ENCODE data around the gene FAM216A.
"Not testable (repeated sequence)": the region's sequence is repeated elsewhere in the genome, so short reads cannot be mapped to it uniquely, and the experiment has no call there.

Gene FAM216A

DNA sequence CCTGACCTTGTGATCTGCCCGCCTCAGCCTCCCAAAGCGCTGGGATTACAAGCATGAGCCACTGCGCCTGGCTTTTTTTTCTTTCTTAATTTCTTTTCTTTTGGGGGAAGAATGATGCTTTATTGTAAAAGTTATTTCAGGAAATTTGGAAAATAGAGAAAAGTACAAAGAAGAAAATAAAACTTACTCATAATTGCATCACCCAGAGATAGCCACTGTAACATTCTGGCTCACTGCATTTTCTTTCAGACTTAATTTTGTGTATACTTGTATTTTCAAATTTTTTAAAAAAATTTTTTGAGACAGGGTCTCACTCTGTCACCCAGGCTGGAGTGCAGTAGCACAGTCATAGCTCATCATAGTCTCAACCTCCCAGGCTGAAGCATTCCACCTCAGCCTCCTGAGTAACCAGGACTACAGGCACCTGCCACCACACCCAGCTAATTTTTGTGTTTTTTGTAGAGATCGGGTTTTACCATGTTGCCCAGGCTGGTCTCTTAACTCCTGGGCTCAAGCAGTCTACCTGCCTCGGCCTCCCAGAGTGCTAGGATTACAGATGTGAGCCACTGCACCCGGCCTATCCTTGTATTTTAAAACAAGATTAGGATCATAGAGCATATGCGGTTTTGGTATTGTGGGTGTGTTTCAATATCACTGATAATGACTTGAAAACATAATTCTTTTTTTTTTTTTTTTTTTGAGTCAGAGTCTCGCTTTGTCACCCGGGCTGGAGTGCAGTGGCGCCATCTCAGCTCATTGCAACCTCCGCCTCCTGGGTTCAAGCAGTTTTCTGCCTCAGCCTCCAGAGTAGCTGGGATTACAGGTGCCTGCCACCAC is 52.4 kb downstream of the FAM216A start:
- not testable (repeated sequence) for H3K9ac ChIP-seq (ENCODE audit: low read depth in 1 of 2, low read length in 2 of 2); H3K4me3 ChIP-seq (ENCODE audit: low read length in 2 of 2); H3K36me3 ChIP-seq (ENCODE audit: control insufficient read depth in 2 of 2, insufficient read depth in 2 of 2, low read length in 2 of 2); H3K27ac ChIP-seq (ENCODE audit: low read depth in 2 of 2, low read length in 2 of 2); H3K27me3 ChIP-seq (ENCODE audit: control insufficient read depth in 2 of 2, insufficient read depth in 2 of 2, low read length in 2 of 2); H3K9me3 ChIP-seq (ENCODE audit: control insufficient read depth in 2 of 2, low read length in 2 of 2); H3K4me1 ChIP-seq (ENCODE audit: control insufficient read depth in 2 of 2, insufficient read depth in 2 of 2, low read length in 2 of 2)

DNA sequence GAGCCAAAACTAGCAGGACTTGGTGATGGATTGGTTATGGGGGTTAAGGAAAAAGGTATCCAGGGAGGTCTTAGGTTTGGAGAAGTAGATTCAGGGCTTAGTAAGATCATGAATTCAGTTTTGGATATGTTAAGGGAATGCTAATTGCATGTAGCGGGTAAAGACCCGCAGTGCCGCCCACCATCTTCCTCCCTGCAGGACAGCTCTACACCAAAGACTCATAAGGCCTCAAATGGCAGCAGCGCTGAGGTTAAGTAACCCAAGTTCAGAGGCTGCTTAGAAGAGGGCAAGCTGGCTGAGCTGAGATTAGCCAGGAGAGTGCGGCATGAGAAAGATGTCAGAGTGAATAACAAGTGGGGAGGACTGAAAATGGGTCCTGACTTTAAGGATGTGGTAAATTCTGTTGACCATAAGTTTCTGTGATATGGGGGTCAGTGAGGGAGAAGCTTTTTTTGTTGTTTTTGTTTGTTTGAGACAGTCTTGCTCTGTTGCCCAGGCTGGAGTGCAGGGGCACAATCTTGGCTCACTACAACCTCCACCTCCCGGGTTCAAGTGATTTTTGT is 59.7 kb downstream of the FAM216A start:
- Histone ChIP-seq H3K27ac (ENCODE audit: low read depth in 2 of 2, low read length in 2 of 2) (no peak overlapping the region), H3K4me3 (ENCODE audit: low read length in 2 of 2) (no peak overlapping the region), H3K9ac (ENCODE audit: low read depth in 1 of 2, low read length in 2 of 2) (no peak overlapping the region), H3K36me3 (ENCODE audit: control insufficient read depth in 2 of 2, insufficient read depth in 2 of 2, low read length in 2 of 2) (peaks cover 0 to 5% of the 10 kb centered on the region in 2 donors), H3K4me1 (ENCODE audit: control insufficient read depth in 2 of 2, insufficient read depth in 2 of 2, low read length in 2 of 2) (peaks cover 12 to 13% of the 10 kb centered on the region in 2 donors), H3K27me3 (ENCODE audit: control insufficient read depth in 2 of 2, insufficient read depth in 2 of 2, low read length in 2 of 2) (no peaks in the 10 kb centered on the region), H3K9me3 (ENCODE audit: control insufficient read depth in 2 of 2, low read length in 2 of 2) (no peaks in the 10 kb centered on the region)

DNA sequence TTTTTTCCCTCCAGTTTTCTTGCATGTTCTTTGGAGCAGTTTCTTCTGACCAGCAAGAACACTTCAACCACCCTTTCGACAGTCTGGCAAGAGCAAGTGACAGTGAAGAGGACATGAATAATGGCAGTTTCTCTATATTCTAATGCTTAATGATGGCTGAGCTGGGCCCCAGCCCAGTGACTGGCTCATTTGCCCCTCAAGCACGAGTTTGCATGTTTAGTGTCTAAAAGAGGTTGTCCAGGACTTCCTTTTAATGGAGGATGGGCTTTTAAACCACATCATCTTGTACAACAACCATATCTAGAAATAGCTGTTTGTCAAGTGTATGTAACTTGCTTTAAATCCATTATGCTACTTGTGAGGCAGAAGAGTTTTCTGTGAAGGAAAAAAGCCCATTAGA is 61.9 kb downstream of the FAM216A start:
- no peak overlapping the region for H3K4me3 ChIP-seq (ENCODE audit: low read length in 2 of 2)
- H3K27ac ChIP-seq (ENCODE audit: low read depth in 2 of 2, low read length in 2 of 2), result no peak overlapping the region
- H3K9me3 ChIP-seq (ENCODE audit: control insufficient read depth in 2 of 2, low read length in 2 of 2), result no peaks in the 10 kb centered on the region
- peaks cover 5 to 7% of the 10 kb centered on the region in 2 donors for H3K36me3 ChIP-seq (ENCODE audit: control insufficient read depth in 2 of 2, insufficient read depth in 2 of 2, low read length in 2 of 2)
- H3K27me3 ChIP-seq (ENCODE audit: control insufficient read depth in 2 of 2, insufficient read depth in 2 of 2, low read length in 2 of 2), result no peaks in the 10 kb centered on the region
- H3K9ac ChIP-seq (ENCODE audit: low read depth in 1 of 2, low read length in 2 of 2), result no peak overlapping the region
- H3K4me1 ChIP-seq (ENCODE audit: control insufficient read depth in 2 of 2, insufficient read depth in 2 of 2, low read length in 2 of 2), result peaks cover 12 to 13% of the 10 kb centered on the region in 2 donors

DNA sequence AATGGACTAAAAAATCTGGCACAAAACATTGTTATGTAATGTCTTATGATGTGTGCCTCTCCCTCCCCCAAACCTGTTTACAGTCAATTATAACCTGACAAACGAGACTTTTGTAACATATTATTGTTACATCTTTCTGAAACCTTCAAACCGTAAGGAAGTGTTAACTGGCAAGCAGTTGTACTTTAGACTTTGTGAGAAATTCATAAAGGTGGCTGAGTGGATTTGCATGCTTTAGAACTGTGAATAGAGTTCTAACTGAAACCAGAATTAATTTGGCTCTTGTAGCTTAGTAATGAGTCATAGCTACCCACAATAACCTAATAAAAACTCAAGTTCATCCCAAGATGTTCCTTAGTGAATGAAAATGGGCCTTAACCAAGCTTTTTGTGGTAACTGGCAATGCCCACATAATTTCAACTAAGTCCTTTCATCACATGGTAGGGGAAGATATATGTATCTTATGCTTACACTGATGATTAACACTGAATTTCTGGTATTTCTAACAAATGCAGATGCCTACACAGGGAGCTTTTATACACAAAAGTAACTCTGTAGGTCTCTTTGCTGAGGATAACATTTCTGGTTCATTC is 63.2 kb downstream of the FAM216A start:
- Histone ChIP-seq H3K9me3 (ENCODE audit: control insufficient read depth in 2 of 2, low read length in 2 of 2) (no peaks in the 10 kb centered on the region), H3K9ac (ENCODE audit: low read depth in 1 of 2, low read length in 2 of 2) (no peak overlapping the region), H3K36me3 (ENCODE audit: control insufficient read depth in 2 of 2, insufficient read depth in 2 of 2, low read length in 2 of 2) (peaks cover 16 to 20% of the 10 kb centered on the region in 2 donors), H3K4me1 (ENCODE audit: control insufficient read depth in 2 of 2, insufficient read depth in 2 of 2, low read length in 2 of 2) (peaks cover 13 to 16% of the 10 kb centered on the region in 2 donors), H3K27ac (ENCODE audit: low read depth in 2 of 2, low read length in 2 of 2) (peak overlapping the region; percentile 33 to 50), H3K4me3 (ENCODE audit: low read length in 2 of 2) (no peak overlapping the region), H3K27me3 (ENCODE audit: control insufficient read depth in 2 of 2, insufficient read depth in 2 of 2, low read length in 2 of 2) (no peaks in the 10 kb centered on the region)

DNA sequence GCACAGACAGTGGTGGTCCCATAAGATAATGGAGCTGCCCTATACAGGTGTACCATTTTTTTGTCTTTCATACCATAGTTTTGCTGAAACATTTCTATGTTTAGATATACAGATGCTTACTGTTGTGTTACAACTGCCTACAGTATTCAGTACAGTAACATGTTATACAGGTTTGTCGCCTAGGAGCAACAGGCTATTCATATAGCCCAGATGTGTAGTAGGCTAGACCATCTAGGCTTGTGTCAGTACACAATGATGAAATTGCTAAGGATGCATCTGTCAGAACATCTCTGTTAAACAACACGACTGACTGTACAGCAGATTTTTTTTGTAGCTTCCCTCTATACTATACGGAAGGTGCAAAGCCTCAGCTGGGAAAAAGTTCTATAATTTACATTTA is 64.0 kb downstream of the FAM216A start:
- H3K9ac ChIP-seq (ENCODE audit: low read depth in 1 of 2, low read length in 2 of 2), result no peak overlapping the region
- H3K9me3 ChIP-seq (ENCODE audit: control insufficient read depth in 2 of 2, low read length in 2 of 2), result no peaks in the 10 kb centered on the region
- no peaks in the 10 kb centered on the region for H3K27me3 ChIP-seq (ENCODE audit: control insufficient read depth in 2 of 2, insufficient read depth in 2 of 2, low read length in 2 of 2)
- H3K4me3 ChIP-seq (ENCODE audit: low read length in 2 of 2), result no peak overlapping the region
- H3K4me1 ChIP-seq (ENCODE audit: control insufficient read depth in 2 of 2, insufficient read depth in 2 of 2, low read length in 2 of 2), result peaks cover 16 to 22% of the 10 kb centered on the region in 2 donors
- peaks cover 20 to 26% of the 10 kb centered on the region in 2 donors for H3K36me3 ChIP-seq (ENCODE audit: control insufficient read depth in 2 of 2, insufficient read depth in 2 of 2, low read length in 2 of 2)
- H3K27ac ChIP-seq (ENCODE audit: low read depth in 2 of 2, low read length in 2 of 2), result peak overlapping the region in 1 of 2 donors; percentile 50

DNA sequence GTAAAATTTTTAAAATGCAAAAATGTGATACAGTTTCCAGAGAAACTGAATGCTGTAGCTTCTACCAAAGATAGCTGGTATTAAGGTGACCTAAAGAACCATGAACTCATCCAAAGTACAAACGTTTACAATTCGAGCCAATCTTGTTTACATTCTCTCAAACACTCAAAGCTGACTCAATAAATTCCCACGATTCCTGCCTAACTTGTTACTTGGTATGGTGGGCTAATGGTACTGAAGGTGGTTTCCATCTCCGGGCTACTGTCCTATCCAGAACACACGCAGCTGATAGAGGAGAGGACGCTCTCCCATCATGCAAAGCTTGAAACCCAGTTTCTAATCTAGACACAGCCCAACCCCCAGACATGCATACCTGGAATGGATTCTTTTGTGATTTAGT is 65.0 kb downstream of the FAM216A start:
- Histone ChIP-seq H3K27ac (ENCODE audit: low read depth in 2 of 2, low read length in 2 of 2) (no peak overlapping the region), H3K36me3 (ENCODE audit: control insufficient read depth in 2 of 2, insufficient read depth in 2 of 2, low read length in 2 of 2) (peaks cover 24 to 31% of the 10 kb centered on the region in 2 donors), H3K9ac (ENCODE audit: low read depth in 1 of 2, low read length in 2 of 2) (no peak overlapping the region), H3K4me1 (ENCODE audit: control insufficient read depth in 2 of 2, insufficient read depth in 2 of 2, low read length in 2 of 2) (peaks cover 25 to 30% of the 10 kb centered on the region in 2 donors), H3K27me3 (ENCODE audit: control insufficient read depth in 2 of 2, insufficient read depth in 2 of 2, low read length in 2 of 2) (no peaks in the 10 kb centered on the region), H3K9me3 (ENCODE audit: control insufficient read depth in 2 of 2, low read length in 2 of 2) (no peaks in the 10 kb centered on the region), H3K4me3 (ENCODE audit: low read length in 2 of 2) (no peak overlapping the region)

DNA sequence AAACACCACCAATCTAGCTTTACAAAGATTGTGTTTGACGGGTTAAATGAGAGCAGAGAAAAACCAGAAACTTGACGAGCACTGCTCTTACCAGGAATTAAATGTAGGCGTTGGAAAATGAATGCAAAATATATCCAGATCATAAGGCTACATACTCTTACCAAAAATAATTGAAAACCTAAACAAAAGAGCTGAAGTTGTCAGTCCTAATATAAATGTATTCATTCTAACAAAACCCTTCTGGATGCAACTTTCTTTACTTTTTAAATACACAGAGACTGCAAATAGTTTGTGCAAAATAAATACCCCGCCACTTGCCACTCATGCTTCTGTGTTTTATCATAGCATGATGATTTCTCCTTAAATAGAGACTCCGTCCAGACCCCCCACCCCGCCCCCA is 66.2 kb downstream of the FAM216A start:
- Histone ChIP-seq H3K9ac (ENCODE audit: low read depth in 1 of 2, low read length in 2 of 2) (no peak overlapping the region), H3K27me3 (ENCODE audit: control insufficient read depth in 2 of 2, insufficient read depth in 2 of 2, low read length in 2 of 2) (no peaks in the 10 kb centered on the region), H3K27ac (ENCODE audit: low read depth in 2 of 2, low read length in 2 of 2) (no peak overlapping the region), H3K9me3 (ENCODE audit: control insufficient read depth in 2 of 2, low read length in 2 of 2) (no peaks in the 10 kb centered on the region), H3K36me3 (ENCODE audit: control insufficient read depth in 2 of 2, insufficient read depth in 2 of 2, low read length in 2 of 2) (peaks cover 27 to 39% of the 10 kb centered on the region in 2 donors), H3K4me1 (ENCODE audit: control insufficient read depth in 2 of 2, insufficient read depth in 2 of 2, low read length in 2 of 2) (peaks cover 30 to 36% of the 10 kb centered on the region in 2 donors), H3K4me3 (ENCODE audit: low read length in 2 of 2) (no peak overlapping the region)

DNA sequence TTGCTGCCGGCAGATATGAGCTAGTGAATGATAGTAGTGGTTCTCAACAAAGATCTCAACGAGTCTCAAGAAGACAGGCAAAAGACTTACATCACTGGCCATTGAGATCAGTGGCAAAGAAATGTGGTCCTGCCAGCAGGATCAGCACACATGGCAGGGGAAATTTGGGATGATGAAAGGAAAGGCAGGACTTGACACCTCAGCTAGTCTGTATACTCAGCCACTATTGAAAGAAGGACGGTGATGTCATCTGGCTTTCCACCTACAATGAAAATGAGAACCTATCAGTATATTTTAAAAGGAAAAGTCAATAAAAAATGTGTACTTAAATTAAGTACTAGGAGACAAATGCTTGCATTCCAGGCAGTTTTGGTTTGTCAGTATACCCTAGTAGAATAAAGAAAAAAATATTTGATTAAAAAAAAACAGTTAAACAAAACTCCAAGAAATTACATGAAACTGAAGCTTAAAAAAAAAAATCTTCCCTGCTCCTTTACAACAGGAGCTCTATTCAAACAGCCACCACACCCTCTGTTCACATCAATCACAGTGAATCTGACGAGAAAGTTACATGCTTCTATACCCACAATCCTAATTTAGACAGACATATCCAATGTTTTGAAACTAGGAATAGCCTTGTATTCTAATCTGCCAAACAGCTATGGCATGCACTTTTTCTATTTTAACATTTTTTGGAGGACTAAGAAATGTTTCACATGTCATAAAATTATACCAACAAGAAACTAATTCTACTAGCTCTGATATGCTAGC is 68.4 kb downstream of the FAM216A start:
- Histone ChIP-seq H3K27ac (ENCODE audit: low read depth in 2 of 2, low read length in 2 of 2) (peak overlapping the region; percentile 58 to 74), H3K36me3 (ENCODE audit: control insufficient read depth in 2 of 2, insufficient read depth in 2 of 2, low read length in 2 of 2) (peaks cover 27 to 39% of the 10 kb centered on the region in 2 donors), H3K4me3 (ENCODE audit: low read length in 2 of 2) (no peak overlapping the region), H3K27me3 (ENCODE audit: control insufficient read depth in 2 of 2, insufficient read depth in 2 of 2, low read length in 2 of 2) (no peaks in the 10 kb centered on the region), H3K9me3 (ENCODE audit: control insufficient read depth in 2 of 2, low read length in 2 of 2) (no peaks in the 10 kb centered on the region), H3K4me1 (ENCODE audit: control insufficient read depth in 2 of 2, insufficient read depth in 2 of 2, low read length in 2 of 2) (peaks cover 23 to 26% of the 10 kb centered on the region in 2 donors), H3K9ac (ENCODE audit: low read depth in 1 of 2, low read length in 2 of 2) (peak overlapping the region in 1 of 2 donors; percentile 3)

DNA sequence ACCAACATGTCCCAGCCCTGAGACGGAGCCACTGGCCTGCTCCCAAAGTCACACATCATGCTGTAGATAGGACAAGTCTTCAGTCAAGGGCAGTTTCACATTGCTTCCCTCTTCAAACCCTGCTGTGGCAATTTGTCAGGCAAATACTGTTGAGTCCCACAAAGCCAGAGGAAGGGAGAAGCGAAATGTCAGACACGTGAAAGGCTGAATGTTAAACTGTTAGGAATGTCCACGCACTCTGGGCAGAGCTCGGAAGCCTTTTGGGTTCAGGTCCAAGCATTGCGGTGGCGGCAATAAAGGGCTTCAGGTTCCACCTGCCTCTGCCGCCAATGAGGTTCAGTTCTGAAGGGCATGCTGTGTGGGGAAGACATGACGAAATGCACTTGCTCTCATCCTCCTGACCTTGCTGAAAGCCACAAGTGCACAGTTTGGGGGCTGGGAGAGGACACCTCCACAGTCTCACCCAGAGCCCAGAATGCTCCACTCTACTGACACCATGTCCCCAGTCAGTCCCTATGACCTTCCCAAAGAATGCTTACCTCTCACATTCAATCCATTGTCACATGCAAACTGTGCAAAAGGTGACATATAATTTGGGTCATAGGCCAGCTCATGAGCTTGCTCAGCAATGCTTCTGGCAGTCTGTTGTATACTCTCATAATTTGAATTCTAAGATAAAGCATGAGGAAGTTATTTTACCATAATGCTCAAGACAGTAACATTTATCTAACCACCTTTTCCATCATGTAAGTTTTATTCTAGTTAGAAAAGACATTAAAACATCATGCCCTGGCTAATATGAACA is 69.2 kb downstream of the FAM216A start:
- Histone ChIP-seq H3K9ac (ENCODE audit: low read depth in 1 of 2, low read length in 2 of 2) (peak overlapping the region; percentile 3 to 5), H3K4me3 (ENCODE audit: low read length in 2 of 2) (peak overlapping the region in 1 of 2 donors; percentile 21)

More for the DNA sequence above, 69.2 kb downstream of the FAM216A start:
- H3K36me3 ChIP-seq (ENCODE audit: control insufficient read depth in 2 of 2, insufficient read depth in 2 of 2, low read length in 2 of 2), result peaks cover 22 to 39% of the 10 kb centered on the region in 2 donors
- peak overlapping the region; percentile 58 to 74 for H3K27ac ChIP-seq (ENCODE audit: low read depth in 2 of 2, low read length in 2 of 2)
- H3K9me3 ChIP-seq (ENCODE audit: control insufficient read depth in 2 of 2, low read length in 2 of 2), result no peaks in the 10 kb centered on the region
- peaks cover 18 to 24% of the 10 kb centered on the region in 2 donors for H3K4me1 ChIP-seq (ENCODE audit: control insufficient read depth in 2 of 2, insufficient read depth in 2 of 2, low read length in 2 of 2)
- H3K27me3 ChIP-seq (ENCODE audit: control insufficient read depth in 2 of 2, insufficient read depth in 2 of 2, low read length in 2 of 2), result no peaks in the 10 kb centered on the region
